Breast epithelium (tissue), 3 donors: ENCODE measurements around the gene RRAD.

ENCODE experiments used
- POLR2A ChIP-seq: fragments of 450-650 bp; IDR thresholded peaks from one replicate; pipeline ENCODE4 v1.6.1; 2016; ENCODE audit warnings: antibody characterized with exemption, mild to moderate bottlenecking, moderate library complexity
- POLR2AphosphoS5 ChIP-seq, 3 donors: sonication (generic); formaldehyde crosslinking; IDR thresholded peaks; one replicate each; pipeline ENCODE4 v1.6.1; 2017; ENCODE audit warnings: antibody characterized with exemption in 3 of 3
- TF ChIP-seq, protein P1 (sequence below), 3 donors: fragments of 450-650 bp; IDR thresholded peaks; one replicate each; pipeline ENCODE4 v1.5.1; 2016 to 2017; ENCODE audit warnings: antibody characterized with exemption in 3 of 3, mild to moderate bottlenecking in 3 of 3, moderate library complexity in 3 of 3

- TF ChIP-seq, protein P1, sequence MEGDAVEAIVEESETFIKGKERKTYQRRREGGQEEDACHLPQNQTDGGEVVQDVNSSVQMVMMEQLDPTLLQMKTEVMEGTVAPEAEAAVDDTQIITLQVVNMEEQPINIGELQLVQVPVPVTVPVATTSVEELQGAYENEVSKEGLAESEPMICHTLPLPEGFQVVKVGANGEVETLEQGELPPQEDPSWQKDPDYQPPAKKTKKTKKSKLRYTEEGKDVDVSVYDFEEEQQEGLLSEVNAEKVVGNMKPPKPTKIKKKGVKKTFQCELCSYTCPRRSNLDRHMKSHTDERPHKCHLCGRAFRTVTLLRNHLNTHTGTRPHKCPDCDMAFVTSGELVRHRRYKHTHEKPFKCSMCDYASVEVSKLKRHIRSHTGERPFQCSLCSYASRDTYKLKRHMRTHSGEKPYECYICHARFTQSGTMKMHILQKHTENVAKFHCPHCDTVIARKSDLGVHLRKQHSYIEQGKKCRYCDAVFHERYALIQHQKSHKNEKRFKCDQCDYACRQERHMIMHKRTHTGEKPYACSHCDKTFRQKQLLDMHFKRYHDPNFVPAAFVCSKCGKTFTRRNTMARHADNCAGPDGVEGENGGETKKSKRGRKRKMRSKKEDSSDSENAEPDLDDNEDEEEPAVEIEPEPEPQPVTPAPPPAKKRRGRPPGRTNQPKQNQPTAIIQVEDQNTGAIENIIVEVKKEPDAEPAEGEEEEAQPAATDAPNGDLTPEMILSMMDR (IDR thresholded peaks at IDR 0.05) = no peak
- TF ChIP-seq POLR2A (no peak), POLR2AphosphoS5 (IDR thresholded peaks at IDR 0.05) (no peak)
Measured at GRCh38 chr16:66916518-66916917, 8.8 kb downstream of the RRAD start.
